Left kidney (tissue), 2 donors: ENCODE measurements around the gene LGALS9. TPM values are rescaled to one million over a fixed set of nuclear protein-coding genes. Genes with fewer than 3 reads are reported as not detected.
A peak's percentile ranks its signal among the peaks of the same experiment; 100 is the strongest.

Source experiments
- DNase-seq: peaks from one replicate; pipeline ENCODE4 v3.0.0-alpha.2; 2013
- polyA plus RNA-seq: library from polyadenylated mRNA; unstranded; fragments of 120-200 nt; gene quantifications from one replicate; pipeline ENCODE4 v1.2.1, GENCODE V29; 2013; ENCODE audit not compliant: insufficient read length

Gene LGALS9
- polyA plus RNA-seq, 1 donor, result 14.9 TPM

DNA sequence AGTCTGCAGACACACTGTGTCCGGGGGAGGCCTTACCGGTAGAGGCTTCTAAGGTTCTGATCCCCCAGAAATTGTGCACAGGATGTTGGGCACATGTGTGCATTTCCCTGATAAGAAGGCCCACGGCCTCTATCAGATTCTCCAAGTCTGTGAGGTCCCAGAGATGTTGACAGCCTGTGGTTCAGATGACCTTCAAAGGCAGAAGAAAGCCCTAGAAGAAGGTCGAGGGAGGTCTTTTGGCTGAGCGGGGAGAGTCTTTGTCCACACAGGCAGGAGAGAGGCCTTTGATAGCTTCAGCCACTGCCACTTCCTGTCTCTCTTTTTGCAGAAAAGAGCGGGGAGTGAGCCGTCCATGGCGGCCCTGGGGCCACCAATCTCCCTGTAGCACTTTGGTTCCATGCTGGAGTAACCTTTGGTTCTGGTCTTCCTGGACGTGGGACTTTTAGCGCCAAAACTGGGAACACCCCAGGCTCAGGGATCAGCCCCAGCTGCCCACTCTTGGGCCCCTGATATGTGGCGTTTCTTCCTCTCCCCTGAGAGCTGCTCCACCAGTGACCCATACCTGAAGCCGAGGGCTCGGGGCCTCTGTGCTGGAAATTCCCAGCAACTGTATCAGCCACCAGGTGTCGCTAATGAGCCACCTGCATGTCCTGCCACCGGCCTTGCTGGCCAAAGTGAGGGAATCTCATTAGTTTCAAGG lies 28.1 kb upstream of the LGALS9 start:
- DNase-seq, result peak; percentile 72

DNA sequence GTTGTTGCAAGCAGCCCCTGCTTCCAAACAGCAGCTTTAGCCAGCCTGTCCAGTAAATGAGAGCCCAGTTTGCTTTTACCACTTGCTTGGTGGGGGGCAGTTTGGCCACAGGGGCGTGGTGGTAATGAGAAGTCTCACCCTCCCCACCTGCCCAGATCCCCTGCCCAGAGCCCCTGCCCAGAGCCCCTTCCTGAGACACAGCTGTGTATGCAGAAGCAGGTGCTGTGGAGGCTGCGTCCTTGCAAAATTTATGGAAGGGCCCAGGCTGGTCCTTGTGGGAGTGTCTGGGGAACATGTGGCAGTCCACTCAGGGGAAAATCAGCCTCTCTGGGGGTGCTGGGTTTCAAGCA lies 27.6 kb upstream of the LGALS9 start:
- no peak for DNase-seq

DNA sequence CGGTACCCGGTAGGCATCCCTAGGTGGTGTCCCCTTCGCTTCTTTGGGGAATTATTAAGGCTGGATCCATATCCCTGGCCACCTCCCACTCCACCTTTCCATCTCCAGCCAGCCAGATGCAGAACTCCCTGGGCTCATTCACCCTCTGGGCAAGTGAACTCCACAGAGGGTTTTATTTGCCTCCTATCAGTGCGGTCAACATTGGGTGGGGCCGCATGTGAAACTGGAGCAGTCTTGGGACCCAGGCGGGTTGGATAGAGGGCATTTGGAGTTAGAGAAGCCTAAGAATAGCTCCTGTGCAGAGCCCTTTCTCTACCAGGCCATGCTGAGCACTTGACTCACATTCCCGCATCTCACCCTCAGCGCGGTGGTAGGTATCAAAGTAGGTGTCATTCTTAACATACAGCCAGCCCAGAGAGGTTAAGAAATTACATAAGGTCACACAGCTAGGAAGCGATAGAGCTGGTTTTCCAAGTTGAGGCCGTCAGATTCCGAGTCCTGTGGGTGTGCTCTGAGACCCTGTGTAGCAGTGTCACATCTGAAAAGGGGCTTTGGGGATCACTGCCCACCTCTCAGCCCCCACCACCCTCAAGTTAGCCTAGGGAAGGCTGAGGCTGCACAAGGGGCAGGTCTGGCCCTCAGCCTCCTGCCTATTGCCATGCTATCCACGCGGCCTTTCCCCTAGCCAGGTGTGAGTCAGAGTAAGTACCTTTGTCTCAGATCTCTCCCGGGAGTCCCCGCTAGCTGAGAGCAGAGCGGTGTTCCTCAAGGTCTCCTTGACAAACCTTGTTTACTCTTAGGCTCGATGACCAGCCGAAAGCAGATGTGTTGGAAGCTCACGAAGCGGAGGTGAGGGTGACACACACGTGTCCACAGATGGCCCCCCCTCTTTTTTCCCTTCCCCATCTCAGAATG lies 26.9 kb upstream of the LGALS9 start:
- DNase-seq, result no peak

DNA sequence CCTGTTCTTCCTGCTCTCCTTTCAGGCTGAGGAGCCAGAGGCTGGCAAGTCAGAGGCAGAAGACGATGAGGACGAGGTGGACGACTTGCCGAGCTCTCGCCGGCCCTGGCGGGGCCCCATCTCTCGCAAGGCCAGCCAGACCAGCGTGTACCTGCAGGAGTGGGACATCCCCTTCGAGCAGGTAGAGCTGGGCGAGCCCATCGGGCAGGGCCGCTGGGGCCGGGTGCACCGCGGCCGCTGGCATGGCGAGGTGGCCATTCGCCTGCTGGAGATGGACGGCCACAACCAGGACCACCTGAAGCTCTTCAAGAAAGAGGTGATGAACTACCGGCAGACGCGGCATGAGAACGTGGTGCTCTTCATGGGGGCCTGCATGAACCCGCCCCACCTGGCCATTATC lies 25.6 kb upstream of the LGALS9 start:
- DNase-seq, result no peak

DNA sequence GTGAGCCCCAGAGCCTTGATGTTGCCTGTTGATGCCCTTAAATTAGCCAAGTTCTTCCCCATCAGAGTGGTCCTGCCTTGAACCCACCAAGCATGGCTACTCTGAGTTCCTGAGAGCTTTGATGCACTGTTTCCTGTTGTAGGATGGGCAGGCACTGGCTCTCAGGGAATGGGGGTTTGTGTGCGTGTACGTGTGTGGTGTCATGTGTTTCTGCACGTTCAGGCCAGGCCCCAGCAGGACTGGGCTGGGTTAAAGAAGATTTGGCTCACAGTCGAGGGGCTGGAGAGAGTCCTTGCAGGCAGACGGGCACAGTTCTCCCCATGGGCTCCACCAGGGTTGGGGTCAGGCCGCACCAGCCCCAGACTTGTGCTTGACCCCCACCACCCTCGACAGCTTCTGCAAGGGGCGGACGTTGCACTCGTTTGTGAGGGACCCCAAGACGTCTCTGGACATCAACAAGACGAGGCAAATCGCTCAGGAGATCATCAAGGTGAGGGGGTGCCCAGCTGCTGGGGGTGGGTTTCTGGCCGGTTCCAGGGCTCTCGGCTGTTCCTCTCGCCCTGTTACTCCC lies 23.4 kb upstream of the LGALS9 start:
- DNase-seq, result no peak

DNA sequence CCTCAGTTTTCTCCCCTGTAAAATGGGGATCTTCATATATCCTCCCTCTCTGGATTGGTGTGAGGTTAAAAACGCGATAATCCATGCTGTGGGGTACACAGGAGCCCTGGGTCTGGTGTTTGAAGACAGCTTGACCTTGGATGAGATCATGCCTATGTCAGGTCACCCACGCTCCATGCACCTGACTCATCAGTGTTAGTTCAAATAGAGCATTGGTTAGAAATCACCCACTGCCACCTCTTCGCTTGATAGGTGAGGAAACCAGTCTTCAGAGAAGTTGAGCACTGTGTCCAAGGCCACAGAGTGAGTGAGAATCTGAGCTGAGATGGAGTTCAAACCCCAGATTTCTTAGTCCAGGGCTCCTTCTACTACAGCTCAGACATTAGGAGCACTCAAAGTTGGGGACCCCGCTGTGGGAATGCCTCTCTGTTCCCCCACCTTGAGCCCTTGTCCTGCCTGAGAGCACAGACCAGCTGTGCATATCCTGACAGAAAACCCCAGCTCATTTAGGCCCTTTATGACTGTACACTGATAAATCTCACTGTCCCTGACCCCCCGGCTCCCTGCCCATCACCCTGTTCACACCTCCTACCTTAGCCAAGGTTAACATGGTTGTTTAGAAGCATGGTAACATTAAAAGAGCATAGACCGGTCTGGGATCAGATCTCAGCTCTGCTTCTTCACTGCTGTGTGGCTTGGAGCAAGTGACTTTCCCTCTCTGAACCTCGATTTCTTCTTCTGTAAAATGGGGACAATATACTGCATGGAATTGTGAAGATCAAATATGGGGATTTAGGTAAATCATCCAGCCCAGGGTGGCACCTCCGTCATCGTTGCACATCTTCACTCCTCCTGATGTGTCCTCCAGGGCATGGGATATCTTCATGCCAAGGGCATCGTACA lies 22.4 kb upstream of the LGALS9 start:
- DNase-seq, result no peak

DNA sequence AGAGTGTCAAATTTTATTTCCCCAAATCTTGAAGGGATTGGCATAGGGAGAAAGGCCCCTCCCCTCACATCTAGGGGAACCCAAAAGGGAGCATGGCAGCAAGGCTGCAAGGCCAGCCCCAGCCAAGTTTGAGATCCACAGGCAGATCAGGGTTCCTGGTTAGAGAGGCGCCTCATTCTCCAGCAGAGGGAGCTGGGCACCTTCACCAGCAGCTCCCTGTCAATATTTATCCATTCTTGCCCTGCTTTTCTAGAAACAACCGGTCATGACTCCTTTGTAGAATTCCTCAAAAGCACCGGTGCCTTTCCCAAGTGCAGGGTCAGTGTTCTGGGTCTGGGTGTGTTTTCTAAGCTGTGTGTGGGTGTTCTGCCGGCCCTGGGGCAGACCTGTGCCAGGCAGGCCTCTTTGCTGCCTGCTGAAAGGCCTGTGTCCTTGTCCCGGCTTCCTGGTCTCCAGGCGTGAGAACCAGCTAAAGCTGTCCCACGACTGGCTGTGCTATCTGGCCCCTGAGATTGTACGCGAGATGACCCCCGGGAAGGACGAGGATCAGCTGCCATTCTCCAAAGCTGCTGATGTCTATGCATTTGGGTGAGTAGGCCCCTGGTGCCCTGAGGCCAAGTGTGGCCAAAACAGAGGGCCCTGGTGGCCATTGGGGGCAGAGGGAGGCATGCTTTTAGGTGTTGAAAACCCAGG lies 21.2 kb upstream of the LGALS9 start:
- DNase-seq, result peak; percentile 48

DNA sequence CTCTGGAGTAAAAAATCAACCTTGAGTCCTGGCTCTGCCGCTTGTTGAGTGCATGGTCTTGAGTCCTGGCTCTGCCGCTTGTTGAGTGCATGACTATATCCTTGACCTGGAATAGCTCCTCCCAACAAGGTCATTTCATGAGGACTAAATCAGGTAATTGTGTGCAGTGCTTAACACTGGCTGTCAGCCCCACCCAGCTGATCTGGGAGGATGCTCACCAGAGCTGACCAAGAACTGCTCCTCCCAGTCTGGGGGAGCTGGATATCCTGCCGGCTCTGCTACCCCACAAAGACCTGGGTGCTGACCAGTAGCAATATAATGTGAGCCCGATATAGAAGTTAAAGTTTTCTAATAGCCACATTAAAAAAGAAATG lies 20.7 kb upstream of the LGALS9 start:
- no peak for DNase-seq

DNA sequence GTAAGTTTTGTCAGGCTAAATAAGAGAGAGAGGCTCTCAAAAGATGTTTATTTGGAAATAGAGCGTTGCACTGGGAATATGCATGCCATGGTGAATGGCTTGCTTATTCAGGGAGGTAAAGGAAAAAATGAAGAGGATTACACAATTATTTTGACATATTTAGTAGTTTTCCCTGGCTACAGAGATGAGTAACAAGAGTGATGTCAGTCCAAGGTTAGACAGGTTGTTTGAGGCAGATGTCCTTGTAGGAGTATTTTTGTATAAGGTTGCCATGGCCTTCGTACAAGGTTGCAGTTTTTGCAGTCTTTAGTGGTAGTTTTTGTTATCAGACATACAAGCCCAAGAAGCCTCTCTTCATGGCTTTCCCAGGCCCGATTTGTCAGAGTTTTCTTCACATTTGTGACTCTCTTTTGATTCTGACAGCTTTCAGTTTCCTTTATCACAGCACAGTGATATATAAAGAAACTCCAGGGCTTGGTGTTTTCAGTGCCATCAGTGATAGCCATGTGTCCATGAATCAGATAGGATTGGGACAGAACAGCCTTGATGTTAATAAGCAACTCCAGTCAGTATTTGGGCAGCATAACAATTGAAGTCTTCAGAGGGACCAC lies 18.7 kb upstream of the LGALS9 start:
- DNase-seq, result no peak

DNA sequence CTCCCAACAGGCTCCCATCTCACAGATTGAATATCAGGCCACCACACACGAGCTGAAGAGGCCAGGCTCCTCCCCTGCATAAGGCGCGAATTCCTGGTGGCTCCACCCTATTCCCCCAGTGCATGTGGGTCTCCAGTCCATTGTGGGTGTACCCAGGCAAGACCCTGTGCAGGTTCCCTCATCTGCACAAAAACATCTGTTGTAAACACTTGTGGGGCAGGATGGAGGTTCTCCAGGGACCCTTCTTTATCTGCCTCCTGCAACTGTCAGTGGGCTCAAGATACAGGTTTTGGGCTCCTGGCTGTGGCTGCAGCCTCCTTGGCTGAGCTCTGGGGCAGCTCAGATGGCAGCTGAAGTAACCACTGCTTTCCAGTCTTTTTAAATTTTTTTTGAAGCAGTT lies 17.6 kb upstream of the LGALS9 start:
- no peak for DNase-seq

DNA sequence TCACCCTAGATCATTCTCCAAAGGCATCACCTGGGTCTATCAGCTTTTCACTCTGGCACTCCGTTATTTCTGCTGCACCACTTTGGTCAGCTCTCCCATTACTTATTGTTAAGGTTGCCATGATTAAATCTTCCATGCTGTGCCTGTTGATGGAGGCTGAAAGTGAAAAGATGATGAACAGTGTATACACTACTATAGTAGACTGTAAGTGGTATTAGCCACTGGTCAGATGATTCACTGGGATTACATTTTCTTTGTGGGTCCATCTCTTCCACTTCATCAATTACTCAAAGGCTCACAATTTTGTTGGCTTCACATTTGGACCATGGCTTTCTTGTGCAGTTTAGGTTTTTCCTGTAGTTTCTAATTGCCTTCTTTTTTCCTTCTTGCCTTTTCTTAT lies 15.9 kb upstream of the LGALS9 start:
- DNase-seq, result no peak

DNA sequence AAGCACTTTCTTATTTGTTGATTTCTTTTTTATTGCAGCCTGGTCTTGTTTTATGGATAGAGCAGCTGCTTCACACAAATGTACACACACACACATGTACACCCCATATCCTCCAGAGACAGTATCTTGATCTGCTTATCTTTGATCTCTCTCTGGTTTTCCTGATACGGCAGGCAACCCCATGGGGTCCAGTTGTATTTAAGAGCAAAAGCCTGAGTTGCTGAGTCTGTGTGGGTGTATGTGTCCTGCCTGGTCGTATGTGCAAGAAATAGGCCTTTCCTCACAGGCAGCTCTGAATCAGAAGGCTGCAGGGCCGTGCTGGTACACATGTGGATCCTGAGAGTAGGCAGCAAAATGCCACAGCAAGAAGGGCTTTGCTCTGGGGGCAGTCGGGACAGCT lies 14.6 kb upstream of the LGALS9 start:
- no peak for DNase-seq

DNA sequence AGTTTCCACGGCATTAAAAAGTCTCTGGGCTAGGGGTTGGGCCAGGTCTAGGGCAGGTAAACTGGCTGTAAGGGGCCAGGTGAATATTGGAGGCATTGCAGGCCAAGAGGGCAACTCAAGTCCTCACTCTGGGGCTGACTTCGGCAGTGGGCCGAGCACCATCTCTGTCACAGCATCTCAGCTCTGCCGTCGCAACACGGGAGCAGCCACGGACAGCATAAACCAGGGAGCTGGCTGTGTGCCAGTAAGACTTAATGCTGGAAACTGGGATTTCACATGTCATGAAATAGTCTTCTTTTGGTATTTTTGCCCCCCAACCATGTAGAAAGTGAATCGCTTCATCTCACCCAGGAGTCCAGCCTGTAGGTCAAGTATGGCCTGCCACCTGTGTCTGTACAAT lies 12.6 kb upstream of the LGALS9 start:
- no peak for DNase-seq

DNA sequence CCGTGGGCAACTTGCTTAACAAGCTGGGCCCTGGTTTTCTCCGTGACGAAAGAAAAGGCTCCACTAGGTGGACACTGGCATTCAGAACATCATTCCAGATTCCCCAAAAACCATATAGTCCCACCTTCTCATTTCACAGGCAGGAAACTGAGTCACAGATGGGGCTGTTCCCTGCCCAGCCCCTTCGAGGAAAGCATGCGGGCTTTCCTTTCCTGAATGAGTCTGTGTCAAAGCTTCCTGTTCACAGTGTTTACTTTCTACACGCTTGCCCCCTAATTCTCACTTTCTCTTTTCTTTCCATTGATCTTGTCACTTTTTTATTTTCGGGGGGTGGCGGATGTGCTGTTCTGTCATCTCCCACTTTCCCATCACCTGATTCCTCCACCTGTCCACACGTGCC lies 10.3 kb upstream of the LGALS9 start:
- DNase-seq, result no peak

DNA sequence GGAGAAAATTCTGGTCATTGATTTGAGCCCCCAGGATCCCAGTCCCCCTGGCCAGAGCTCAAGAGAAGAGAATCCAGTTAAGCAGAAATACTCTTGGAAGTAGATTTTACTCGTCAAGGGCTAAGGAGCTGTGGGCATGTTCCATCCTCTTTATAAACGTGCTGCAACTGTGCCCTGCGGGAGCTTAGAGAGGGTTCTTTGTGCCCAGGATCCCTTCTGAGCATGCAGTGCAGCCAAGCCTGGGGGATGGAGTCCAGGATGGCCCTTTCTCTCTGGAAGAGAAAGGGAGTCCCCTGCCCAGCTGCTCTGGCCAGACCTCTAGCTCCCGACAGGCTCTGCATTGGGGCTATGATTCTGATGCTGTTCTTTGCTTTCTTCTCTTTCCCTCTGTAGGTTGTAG lies 9.5 kb upstream of the LGALS9 start:
- DNase-seq, result no peak

DNA sequence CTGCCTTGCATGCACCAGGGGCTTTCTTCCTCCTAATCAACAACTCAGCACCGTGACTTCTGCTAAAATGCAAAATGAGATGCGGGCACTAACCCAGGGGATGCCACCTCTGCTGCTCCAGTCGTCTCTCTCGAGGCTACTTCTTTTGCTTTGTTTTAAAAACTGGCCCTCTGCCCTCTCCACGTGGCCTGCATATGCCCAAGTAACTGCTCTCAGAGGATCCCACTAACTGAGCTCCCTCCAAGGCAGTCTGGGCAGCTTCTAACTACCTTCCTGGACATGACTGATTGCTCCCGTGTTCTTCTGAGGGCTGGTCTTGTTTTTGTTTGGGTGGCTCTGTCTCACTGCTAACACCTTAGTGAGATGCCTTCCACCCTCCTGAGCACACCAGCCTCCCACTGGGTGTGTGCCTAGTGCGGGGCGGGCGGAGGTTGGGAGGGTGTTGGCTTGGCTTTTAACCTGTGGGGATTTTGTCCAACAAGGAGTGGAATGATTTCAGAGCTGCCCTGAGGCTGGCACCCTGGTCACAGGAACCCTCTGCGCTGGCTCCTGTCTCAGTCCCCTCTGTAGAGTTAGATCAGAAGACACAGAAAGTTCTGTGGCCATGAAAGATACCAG lies 8.9 kb upstream of the LGALS9 start:
- no peak for DNase-seq

DNA sequence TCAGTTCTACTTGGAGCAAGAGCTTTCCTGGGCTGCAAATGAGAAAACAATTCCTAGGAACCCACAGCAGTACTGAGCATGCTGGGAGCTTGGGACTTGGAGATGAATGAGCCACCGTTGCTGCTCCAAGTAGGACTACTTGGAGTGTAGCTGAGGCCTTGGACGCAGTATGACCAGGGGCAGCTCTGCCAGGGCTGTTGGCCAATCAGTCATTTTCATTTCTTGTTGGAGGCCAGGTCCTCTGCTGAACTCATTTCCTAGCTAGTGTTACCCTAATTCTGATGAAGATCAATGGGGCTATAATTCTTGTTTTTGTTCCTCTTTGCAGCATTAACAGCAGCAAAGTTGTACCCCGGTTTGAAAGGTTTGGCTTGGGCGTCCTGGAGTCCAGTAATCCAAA lies 8.0 kb upstream of the LGALS9 start:
- DNase-seq, result no peak

DNA sequence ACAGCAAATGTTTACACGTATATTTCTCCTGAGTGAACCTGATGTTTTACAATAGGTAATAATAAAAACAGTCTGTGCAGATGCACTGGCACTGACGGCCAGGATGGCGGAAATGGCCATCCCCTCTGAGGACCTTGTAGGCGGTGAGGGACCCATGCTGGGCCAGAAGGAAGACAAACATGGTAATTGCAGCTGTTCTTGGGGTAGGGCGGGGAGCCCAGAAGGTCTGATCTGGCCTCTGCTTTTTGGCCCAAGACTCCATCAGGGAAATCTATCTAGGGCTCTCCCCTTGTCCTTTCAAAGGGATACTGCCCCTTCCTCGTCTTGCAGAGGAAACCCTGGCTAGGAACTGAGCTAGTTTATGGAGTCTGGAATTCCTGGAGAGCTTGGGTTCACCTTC lies 7.4 kb upstream of the LGALS9 start:
- DNase-seq, result no peak

DNA sequence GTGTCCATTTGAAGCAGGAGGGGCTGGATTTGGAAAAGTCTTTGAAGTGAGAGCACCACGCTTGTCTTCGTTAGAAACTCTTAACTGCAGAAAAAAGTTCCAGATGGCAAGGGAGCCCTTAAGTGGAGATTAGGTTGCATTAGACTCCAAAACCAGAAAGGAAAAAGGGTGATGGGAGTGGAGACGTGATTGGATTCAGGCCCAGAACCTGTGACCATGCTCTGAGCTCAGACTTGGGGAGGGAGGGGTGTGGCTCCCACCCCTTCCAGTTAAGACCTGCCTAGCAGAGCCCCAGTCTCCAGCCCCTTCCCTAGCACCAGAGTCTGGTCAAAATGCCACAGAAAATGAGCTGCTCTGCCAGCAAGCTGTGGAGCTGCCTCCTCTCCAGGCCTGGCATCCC lies 6.4 kb upstream of the LGALS9 start:
- DNase-seq, result no peak

DNA sequence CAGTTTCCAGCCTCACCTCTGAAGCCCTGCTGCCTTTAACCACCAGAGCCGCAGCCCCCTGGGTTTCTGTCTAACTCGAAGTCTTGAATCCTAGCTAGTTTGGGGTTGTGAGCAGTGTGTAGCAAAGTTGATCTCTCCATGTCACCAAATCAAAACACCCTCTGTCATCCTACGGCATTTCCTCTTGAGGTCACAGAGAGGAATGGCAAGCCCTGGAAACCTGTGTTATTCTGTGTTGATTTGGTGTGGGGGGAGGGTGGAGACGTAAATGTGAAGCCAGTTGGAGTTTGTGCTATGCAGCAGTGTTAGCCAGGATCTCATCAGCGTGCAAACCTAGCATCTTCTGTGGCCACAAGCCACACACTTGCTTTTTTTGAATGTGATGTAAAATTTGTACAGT lies 5.1 kb upstream of the LGALS9 start:
- DNase-seq, result no peak

DNA sequence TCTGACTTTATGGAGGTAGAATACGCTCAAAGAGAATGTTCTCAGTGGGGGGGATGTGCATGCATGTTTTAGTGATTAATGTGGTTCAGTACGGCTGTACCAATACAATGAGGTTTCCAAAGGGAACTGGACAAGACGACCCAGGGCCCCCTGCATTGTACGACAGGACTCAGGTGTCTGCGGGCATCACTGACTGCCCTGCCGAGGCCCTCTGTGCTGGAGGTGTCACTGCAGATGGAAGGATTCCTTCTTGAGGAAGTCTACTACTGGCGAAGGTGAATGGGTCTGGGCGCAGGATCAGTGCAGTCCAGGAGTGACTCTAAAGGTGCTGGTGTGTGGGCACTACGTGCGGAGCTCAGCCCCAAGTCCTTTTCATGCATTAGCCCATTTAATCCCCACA lies 3.5 kb upstream of the LGALS9 start:
- DNase-seq, result no peak
